ENCODE data around the gene TRAPPC2L. TPM values are rescaled to one million over a fixed set of nuclear protein-coding genes. Genes with fewer than 3 reads are reported as not detected.
"Not testable (repeated sequence)": the region's sequence is repeated elsewhere in the genome, so short reads cannot be mapped to it uniquely, and the experiment has no call there.

The TRAPPC2L gene
- total and polyA plus RNA-seq, 2 of the 13 experiments (the other 11 are each of a cell fraction or from before 2014, with no cell fraction given): 96.3 to 107 TPM

- intact Hi-C loops (cut with micrococcal nuclease; ENCODE audit: unreplicated experiment); FAIRE-seq; H3K36me3 ChIP-seq (replicated peaks in 1 of 2; ENCODE audit: control insufficient read depth in 1 of 2, insufficient read depth in 2 of 2, low read length in 2 of 2); H3K79me2 ChIP-seq (ENCODE audit: insufficient read depth, low read length); BruUV-seq (replicated peaks); in situ Hi-C loops (cut with HindIII; ENCODE audit: extremely low pct_ligation_motif_present, low pct_unique_long_range_greater_than_20kb); H3K27me3 ChIP-seq (ENCODE audit: control insufficient read depth in 1 of 2, insufficient read depth in 2 of 2, low read length in 2 of 2); DNase-seq (ENCODE audit: low spot score); H3K9ac ChIP-seq (ENCODE audit: insufficient read depth, low read depth, low read length); H3K27ac ChIP-seq (ENCODE audit: extremely low read length, insufficient read depth, low read length); H3K4me3 ChIP-seq (replicated peaks in 1 of 3; ENCODE audit: insufficient read depth in 1 of 3, low read depth in 2 of 3, low read length in 3 of 3); CTCF ChIA-PET (ENCODE audit: low intra/inter-chr PET ratio, low total read pairs); H2AFZ ChIP-seq (ENCODE audit: low read length); H3K9me3 ChIP-seq (ENCODE audit: low read length); H4K20me1 ChIP-seq (ENCODE audit: insufficient read depth, low read length); POLR2A ChIA-PET; ATAC-seq; H3K4me2 ChIP-seq (ENCODE audit: low read depth, low read length): not testable (repeated sequence)
- 0 out of 2 replicates have a peak, but pooled peaks have one; percentile 29 for TF ChIP-seq HNRNPL (IDR thresholded peaks at IDR 0.05; ENCODE audit: low read depth, low read length)
- peaks cover 11% of the 10 kb centered on the region for H3K4me1 ChIP-seq (ENCODE audit: insufficient read depth, low read length)
- 86% methylated on average over 15 of the region's 31 CpGs for WGBS (ENCODE audit: low lambda C conversion rate)
Measured at GRCh38 chr16:88823646-88824045, 33.3 kb upstream of the TRAPPC2L start.

- no TSS peak for BruUV-seq (replicated peaks)
- H3K4me1 ChIP-seq (ENCODE audit: insufficient read depth, low read length): peaks cover 7% of the 10 kb centered on the region; the same call in 1 of the 2 replicates
- no peaks in the 10 kb centered on the region for H3K79me2 ChIP-seq (ENCODE audit: insufficient read depth, low read length)
- H3K27ac ChIP-seq (ENCODE audit: extremely low read length, insufficient read depth, low read length): no peak overlapping the region
- no peak for TF ChIP-seq RBFOX2 (IDR thresholded peaks at IDR 0.05; ENCODE audit: low read depth, low read length)
- no peak for TF ChIP-seq SNAPC2 (CRISPR knock-in tag; IDR thresholded peaks at IDR 0.05)
- peak; percentile 16; the same call in 1 of the 2 replicates for TF ChIP-seq CTCF (CRISPR knock-in tag; IDR thresholded peaks at IDR 0.05)
- 0 out of 2 replicates have a peak, but pooled peaks have one; percentile 24 for TF ChIP-seq ZNF263 (CRISPR knock-in tag; IDR thresholded peaks at IDR 0.05)
- no peak for TF ChIP-seq ELK4 (CRISPR knock-in tag; IDR thresholded peaks at IDR 0.05; ENCODE audit: borderline replicate concordance)
- no peak for TF ChIP-seq TRAFD1 (CRISPR knock-in tag; IDR thresholded peaks at IDR 0.05; ENCODE audit: borderline replicate concordance)
- no peak for TF ChIP-seq HMGXB4 (CRISPR knock-in tag; IDR thresholded peaks at IDR 0.05; ENCODE audit: borderline replicate concordance in 1 of 2, low read depth in 1 of 2)
- H2AFZ ChIP-seq (ENCODE audit: low read length): no peak overlapping the region
- no peak overlapping the region for H3K4me3 ChIP-seq (replicated peaks in 1 of 3; ENCODE audit: insufficient read depth in 1 of 3, low read depth in 2 of 3, low read length in 3 of 3)
- no peak for ATAC-seq
- no peak for FAIRE-seq
- CTCF ChIA-PET (ENCODE audit: low intra/inter-chr PET ratio, low total read pairs): no interaction called here
- no peaks in the 10 kb centered on the region for H3K9me3 ChIP-seq (ENCODE audit: low read length)
- DNase-seq (ENCODE audit: low spot score): no peak
- H3K36me3 ChIP-seq (replicated peaks in 1 of 2; ENCODE audit: control insufficient read depth in 1 of 2, insufficient read depth in 2 of 2, low read length in 2 of 2): no peaks in the 10 kb centered on the region
- POLR2A ChIA-PET: no interaction called here
- intact Hi-C loops (cut with micrococcal nuclease; ENCODE audit: unreplicated experiment): no loop called here
- in situ Hi-C loops (cut with HindIII; ENCODE audit: extremely low pct_ligation_motif_present, low pct_unique_long_range_greater_than_20kb): no loop called here
- H3K27me3 ChIP-seq (ENCODE audit: control insufficient read depth in 1 of 2, insufficient read depth in 2 of 2, low read length in 2 of 2): no peaks in the 10 kb centered on the region
- WGBS (ENCODE audit: low lambda C conversion rate): 90% methylated on average over 32 of the region's 33 CpGs
- no peak overlapping the region for H3K9ac ChIP-seq (ENCODE audit: insufficient read depth, low read depth, low read length)
- H4K20me1 ChIP-seq (ENCODE audit: insufficient read depth, low read length): no peaks in the 10 kb centered on the region
- H3K4me2 ChIP-seq (ENCODE audit: low read depth, low read length): no peak overlapping the region
Measured at GRCh38 chr16:88824256-88825077, 32.5 kb upstream of the TRAPPC2L start.

Data from HepG2 (cell line).